ENCODE data around the gene DCBLD2. TPM values are rescaled to one million over a fixed set of nuclear protein-coding genes. Genes with fewer than 3 reads are reported as not detected.

Gene DCBLD2
- total and polyA plus RNA-seq, 2 of the 13 experiments (the other 11 are each of a cell fraction or from before 2014, with no cell fraction given): 43.8 to 56.9 TPM

- TF ChIP-seq, protein P1, sequence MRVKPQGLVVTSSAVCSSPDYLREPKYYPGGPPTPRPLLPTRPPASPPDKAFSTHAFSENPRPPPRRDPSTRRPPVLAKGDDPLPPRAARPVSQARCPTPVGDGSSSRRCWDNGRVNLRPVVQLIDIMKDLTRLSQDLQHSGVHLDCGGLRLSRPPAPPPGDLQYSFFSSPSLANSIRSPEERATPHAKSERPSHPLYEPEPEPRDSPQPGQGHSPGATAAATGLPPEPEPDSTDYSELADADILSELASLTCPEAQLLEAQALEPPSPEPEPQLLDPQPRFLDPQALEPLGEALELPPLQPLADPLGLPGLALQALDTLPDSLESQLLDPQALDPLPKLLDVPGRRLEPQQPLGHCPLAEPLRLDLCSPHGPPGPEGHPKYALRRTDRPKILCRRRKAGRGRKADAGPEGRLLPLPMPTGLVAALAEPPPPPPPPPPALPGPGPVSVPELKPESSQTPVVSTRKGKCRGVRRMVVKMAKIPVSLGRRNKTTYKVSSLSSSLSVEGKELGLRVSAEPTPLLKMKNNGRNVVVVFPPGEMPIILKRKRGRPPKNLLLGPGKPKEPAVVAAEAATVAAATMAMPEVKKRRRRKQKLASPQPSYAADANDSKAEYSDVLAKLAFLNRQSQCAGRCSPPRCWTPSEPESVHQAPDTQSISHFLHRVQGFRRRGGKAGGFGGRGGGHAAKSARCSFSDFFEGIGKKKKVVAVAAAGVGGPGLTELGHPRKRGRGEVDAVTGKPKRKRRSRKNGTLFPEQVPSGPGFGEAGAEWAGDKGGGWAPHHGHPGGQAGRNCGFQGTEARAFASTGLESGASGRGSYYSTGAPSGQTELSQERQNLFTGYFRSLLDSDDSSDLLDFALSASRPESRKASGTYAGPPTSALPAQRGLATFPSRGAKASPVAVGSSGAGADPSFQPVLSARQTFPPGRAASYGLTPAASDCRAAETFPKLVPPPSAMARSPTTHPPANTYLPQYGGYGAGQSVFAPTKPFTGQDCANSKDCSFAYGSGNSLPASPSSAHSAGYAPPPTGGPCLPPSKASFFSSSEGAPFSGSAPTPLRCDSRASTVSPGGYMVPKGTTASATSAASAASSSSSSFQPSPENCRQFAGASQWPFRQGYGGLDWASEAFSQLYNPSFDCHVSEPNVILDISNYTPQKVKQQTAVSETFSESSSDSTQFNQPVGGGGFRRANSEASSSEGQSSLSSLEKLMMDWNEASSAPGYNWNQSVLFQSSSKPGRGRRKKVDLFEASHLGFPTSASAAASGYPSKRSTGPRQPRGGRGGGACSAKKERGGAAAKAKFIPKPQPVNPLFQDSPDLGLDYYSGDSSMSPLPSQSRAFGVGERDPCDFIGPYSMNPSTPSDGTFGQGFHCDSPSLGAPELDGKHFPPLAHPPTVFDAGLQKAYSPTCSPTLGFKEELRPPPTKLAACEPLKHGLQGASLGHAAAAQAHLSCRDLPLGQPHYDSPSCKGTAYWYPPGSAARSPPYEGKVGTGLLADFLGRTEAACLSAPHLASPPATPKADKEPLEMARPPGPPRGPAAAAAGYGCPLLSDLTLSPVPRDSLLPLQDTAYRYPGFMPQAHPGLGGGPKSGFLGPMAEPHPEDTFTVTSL (CRISPR knock-in tag; IDR thresholded peaks at IDR 0.05; ENCODE audit: borderline replicate concordance): peak; percentile 78
- TF ChIP-seq ZNF33B (CRISPR knock-in tag; IDR thresholded peaks at IDR 0.05): no peak
- TF ChIP-seq NKX3-1 (CRISPR knock-in tag; IDR thresholded peaks at IDR 0.05): no peak
- TF ChIP-seq HNF4G (IDR thresholded peaks at IDR 0.05; ENCODE audit: borderline replicate concordance, low read depth, low read length): peak; percentile 93
- TF ChIP-seq HNF4G (CRISPR knock-in tag; IDR thresholded peaks at IDR 0.05; ENCODE audit: borderline replicate concordance, low read depth): no peak; the same call in 1 of the 2 replicates
- TF ChIP-seq BHLHE40 (IDR thresholded peaks at IDR 0.05; ENCODE audit: low read length): 0 out of 2 replicates have a peak, but pooled peaks have one; percentile 31
- TF ChIP-seq SOX6 (IDR thresholded peaks at IDR 0.05): no peak
- TF ChIP-seq SOX6 (CRISPR knock-in tag; IDR thresholded peaks at IDR 0.05): peak; percentile 89
- TF ChIP-seq ZNF614 (CRISPR knock-in tag; IDR thresholded peaks at IDR 0.05; ENCODE audit: borderline replicate concordance): peak; percentile 86; the same call in 1 of the 2 replicates
- TF ChIP-seq CBX1 (IDR thresholded peaks at IDR 0.05; ENCODE audit: low read depth): peak; percentile 50
- TF ChIP-seq ASH2L (IDR thresholded peaks at IDR 0.05; ENCODE audit: insufficient read length, low read depth, low read length): peak; percentile 73
- no peak for TF ChIP-seq ZNF780A (CRISPR knock-in tag; IDR thresholded peaks at IDR 0.05)
- TF ChIP-seq ZKSCAN1 (IDR thresholded peaks at IDR 0.05; ENCODE audit: low read length): no peak
- no peak for TF ChIP-seq DR1 (CRISPR knock-in tag; IDR thresholded peaks at IDR 0.05)
- 0 out of 2 replicates have a peak, but pooled peaks have one; percentile 41 for TF ChIP-seq ZHX1 (CRISPR knock-in tag; IDR thresholded peaks at IDR 0.05; ENCODE audit: low read depth)
- TF ChIP-seq ZNF143 (CRISPR knock-in tag; IDR thresholded peaks at IDR 0.05): no peak
- peak; percentile 55; the same call in 1 of the 2 replicates for TF ChIP-seq SOX13 (IDR thresholded peaks at IDR 0.05)
- TF ChIP-seq SOX13 (CRISPR knock-in tag; conservative IDR thresholded peaks at IDR 0.05 in 1 of 2, IDR thresholded peaks at IDR 0.05 in 1 of 2): peak in 1 of 2 experiments; percentile 81; a peak in 2 of 4 replicates
These were observed 122.6 kb downstream of the DCBLD2 start (continued) for GRCh38 chr3:98778852-98779413.

All from HepG2 (cell line).